Neural progenitor cell (in vitro differentiated cells): ENCODE data around the gene C1QL4.
"Not testable (repeated sequence)": the region's sequence is repeated elsewhere in the genome, so short reads cannot be mapped to it uniquely, and the experiment has no call there.

Source experiments
- CTCF ChIP-seq: fragments of 200-600 bp; sonication (generic); IDR thresholded peaks from 2 replicates; pipeline ENCODE4 v1.5.1; 2017; ENCODE audit warnings: antibody characterized with exemption, mild to moderate bottlenecking
- EZH2phosphoT487 ChIP-seq: fragments of 200-600 bp; sonication (generic); IDR thresholded peaks from 2 replicates; pipeline ENCODE4 v1.6.1; 2017; ENCODE audit warnings: antibody characterized with exemption

GRCh38 chr12:49333778-49334177 lies 3.2 kb downstream of the C1QL4 start:
- not testable (repeated sequence) for TF ChIP-seq CTCF, EZH2phosphoT487
